AG04450 (cell line): ENCODE data around the gene DSC2. TPM values are rescaled to one million over a fixed set of nuclear protein-coding genes. Genes with fewer than 3 reads are reported as not detected.

Experiments
- CTCF ChIA-PET: fragments of 300-600, 350-600 bp; formaldehyde crosslinking; extraction: SDS; loops from one replicate; lab custom pipeline; 2022; ENCODE audit warnings: antibody characterized with exemption, inconsistent platforms; lab: Charles Lee
- POLR2A ChIA-PET: fragments of 350-600 bp; formaldehyde crosslinking; extraction: SDS; loops from one replicate; lab custom pipeline; 2021; ENCODE audit warnings: antibody characterized with exemption, inconsistent platforms; lab: Yijun Ruan, JAX
- DNase-seq: peaks from one replicate; pipeline ENCODE4 v3.0.0-alpha.2; 2011; ENCODE audit warnings: low read depth, low spot score
- H3K27ac ChIP-seq: one replicate; pipeline ENCODE4 v1.5.1; 2012; ENCODE audit warnings: low read depth, low read length, control low read depth
- H3K27me3 ChIP-seq: one replicate; pipeline ENCODE4 v1.6.0; 2012; ENCODE audit warnings: low read length; ENCODE audit not compliant: control insufficient read depth, insufficient read depth
- H3K4me3 ChIP-seq: 2 replicates; pipeline ENCODE4 v1.5.1; 2011; ENCODE audit warnings: mild to moderate bottlenecking, low read depth, low read length, control low read depth
- H3K9me3 ChIP-seq: 2 replicates; pipeline ENCODE4 v1.5.1; 2012; ENCODE audit warnings: low read length; ENCODE audit not compliant: control insufficient read depth, insufficient read depth
- CTCF ChIP-seq: IDR thresholded peaks from 2 replicates; pipeline ENCODE4 v1.5.1; 2011; ENCODE audit warnings: low read depth, low read length, control low read depth, inconsistent platforms
- polyA plus RNA-seq: library from polyadenylated mRNA; depleted of rRNA; stranded (reverse); fragments of >200 nt; gene quantifications from 2 replicates; pipeline ENCODE4 v1.2.3, GENCODE V29; 2011

Gene DSC2
- polyA plus RNA-seq, 1 experiment: not detected

- CTCF ChIA-PET: no interaction called here
- Histone ChIP-seq H3K27ac (no peak overlapping the region), H3K4me3 (no peak overlapping the region), H3K9me3 (peaks cover 3% of the 10 kb centered on the region; the same call in 1 of the 2 replicates), H3K27me3 (no peaks in the 10 kb centered on the region)
- TF ChIP-seq CTCF: no peak
- POLR2A ChIA-PET: no interaction called here
- no peak for DNase-seq
Measured at GRCh38 chr18:31058897-31059296, 43.3 kb downstream of the DSC2 start.

DNA sequence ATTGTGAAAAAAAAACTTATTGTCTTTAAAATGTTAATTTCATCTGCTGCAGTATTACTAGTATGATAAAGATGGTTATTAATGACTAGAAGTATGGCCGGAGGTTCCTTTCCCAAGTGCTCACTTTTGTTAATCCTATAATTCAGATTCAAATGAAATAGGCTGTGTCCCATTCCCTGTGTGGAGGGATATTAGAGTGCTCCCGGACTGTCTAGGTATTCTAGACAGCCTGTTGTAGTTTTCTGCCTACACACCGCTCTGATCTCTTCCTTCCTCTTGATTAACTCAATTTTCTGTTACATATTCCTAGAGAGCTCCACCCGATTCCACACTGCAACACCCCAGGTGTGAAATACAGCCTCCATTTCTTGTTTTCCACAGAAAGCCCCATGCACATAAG, 44.3 kb downstream of the DSC2 start:
- DNase-seq: no peak
- ChIA-PET CTCF (no interaction called here), POLR2A (no interaction called here)
- no peak overlapping the region for H3K4me3 ChIP-seq
- TF ChIP-seq CTCF: no peak
- H3K27ac ChIP-seq: no peak overlapping the region
- peaks cover 3% of the 10 kb centered on the region; the same call in 1 of the 2 replicates for H3K9me3 ChIP-seq
- no peaks in the 10 kb centered on the region for H3K27me3 ChIP-seq

DNA sequence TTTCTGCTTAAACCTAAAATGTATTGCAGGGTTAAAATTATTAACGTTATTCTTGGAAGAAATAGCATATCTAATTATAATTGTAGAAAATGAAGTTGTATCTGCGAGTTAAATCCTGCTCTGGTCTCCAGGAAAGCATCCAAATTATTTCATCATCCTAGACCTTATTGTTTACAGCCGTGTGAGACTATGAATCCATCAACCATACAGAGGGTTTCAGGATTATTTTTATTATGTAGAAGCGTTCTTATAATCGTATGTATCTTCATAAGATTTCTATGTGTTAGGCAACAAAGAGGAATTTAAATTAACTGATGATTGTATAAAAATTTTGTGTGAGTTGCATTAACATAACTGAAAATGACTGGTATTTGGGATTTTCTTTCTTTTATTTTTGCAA, 45.2 kb downstream of the DSC2 start:
- H3K4me3 ChIP-seq: no peak overlapping the region
- H3K27me3 ChIP-seq: no peaks in the 10 kb centered on the region
- ChIA-PET CTCF (no interaction called here), POLR2A (no interaction called here)
- no peak for TF ChIP-seq CTCF
- DNase-seq: no peak
- no peak overlapping the region for H3K27ac ChIP-seq
- peaks cover 3% of the 10 kb centered on the region; the same call in 1 of the 2 replicates for H3K9me3 ChIP-seq

- Histone ChIP-seq H3K9me3 (peaks cover 3% of the 10 kb centered on the region; the same call in 1 of the 2 replicates), H3K4me3 (no peak overlapping the region), H3K27me3 (no peaks in the 10 kb centered on the region), H3K27ac (no peak overlapping the region)
- ChIA-PET CTCF (no interaction called here), POLR2A (no interaction called here)
- DNase-seq: no peak
- no peak for TF ChIP-seq CTCF
Measured at GRCh38 chr18:31056296-31056695, 45.9 kb downstream of the DSC2 start.

DNA sequence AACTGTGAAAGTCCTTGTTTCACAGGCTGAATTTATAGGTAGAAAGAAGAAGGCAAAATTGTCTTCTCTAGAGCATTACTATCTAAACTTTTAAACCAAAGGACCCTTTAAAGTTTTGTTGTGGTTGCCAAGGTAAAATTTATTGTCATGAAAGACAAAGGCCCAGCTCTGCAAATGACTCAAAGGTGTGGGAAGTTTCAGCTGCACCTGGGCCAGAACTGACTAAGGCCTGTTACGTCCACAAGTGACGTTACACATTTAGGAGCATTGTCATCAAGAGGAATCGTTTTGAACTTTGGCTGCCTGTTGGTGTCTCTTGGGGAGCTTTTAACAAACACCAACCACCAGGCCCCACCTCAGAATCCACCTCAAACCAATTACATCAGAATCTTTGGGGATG, 51.6 kb downstream of the DSC2 start:
- TF ChIP-seq CTCF: no peak
- POLR2A ChIA-PET: no interaction called here
- CTCF ChIA-PET: no interaction called here
- H3K27ac ChIP-seq: no peak overlapping the region
- no peaks in the 10 kb centered on the region for H3K27me3 ChIP-seq
- H3K4me3 ChIP-seq: no peak overlapping the region
- H3K9me3 ChIP-seq: peaks cover 4% of the 10 kb centered on the region; the same call in 1 of the 2 replicates
- no peak for DNase-seq
